ENCODE data around the gene GUF1.

Gene GUF1

DNA sequence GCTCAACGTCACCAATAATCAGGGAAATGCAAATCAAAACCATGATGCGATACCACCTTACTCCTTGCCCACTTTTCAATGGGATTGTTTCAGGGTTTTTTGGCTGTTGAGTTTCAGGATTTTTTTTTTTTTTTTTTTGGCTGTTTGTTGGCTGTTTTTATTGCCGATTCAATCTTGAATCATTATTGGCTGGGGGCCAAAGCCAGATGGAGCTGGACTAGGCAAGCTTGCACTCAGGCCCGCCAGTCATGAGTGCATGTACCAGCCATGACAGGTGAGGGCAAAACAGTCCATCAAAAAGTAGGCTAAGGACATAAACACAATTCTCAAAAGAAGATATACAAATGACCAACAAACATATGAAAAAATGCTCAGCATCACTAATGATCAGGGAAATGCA lies 40.1 kb upstream of the GUF1 start:
- H3K27me3 ChIP-seq (ENCODE audit: control insufficient read depth, insufficient read depth, low read length): no peaks in the 10 kb centered on the region
- H2AFZ ChIP-seq: no peak overlapping the region
- H3K36me3 ChIP-seq (ENCODE audit: control insufficient read depth, insufficient read depth, low read length): no peaks in the 10 kb centered on the region
- TF ChIP-seq, protein P1, sequence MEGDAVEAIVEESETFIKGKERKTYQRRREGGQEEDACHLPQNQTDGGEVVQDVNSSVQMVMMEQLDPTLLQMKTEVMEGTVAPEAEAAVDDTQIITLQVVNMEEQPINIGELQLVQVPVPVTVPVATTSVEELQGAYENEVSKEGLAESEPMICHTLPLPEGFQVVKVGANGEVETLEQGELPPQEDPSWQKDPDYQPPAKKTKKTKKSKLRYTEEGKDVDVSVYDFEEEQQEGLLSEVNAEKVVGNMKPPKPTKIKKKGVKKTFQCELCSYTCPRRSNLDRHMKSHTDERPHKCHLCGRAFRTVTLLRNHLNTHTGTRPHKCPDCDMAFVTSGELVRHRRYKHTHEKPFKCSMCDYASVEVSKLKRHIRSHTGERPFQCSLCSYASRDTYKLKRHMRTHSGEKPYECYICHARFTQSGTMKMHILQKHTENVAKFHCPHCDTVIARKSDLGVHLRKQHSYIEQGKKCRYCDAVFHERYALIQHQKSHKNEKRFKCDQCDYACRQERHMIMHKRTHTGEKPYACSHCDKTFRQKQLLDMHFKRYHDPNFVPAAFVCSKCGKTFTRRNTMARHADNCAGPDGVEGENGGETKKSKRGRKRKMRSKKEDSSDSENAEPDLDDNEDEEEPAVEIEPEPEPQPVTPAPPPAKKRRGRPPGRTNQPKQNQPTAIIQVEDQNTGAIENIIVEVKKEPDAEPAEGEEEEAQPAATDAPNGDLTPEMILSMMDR (IDR thresholded peaks at IDR 0.05): no peak
- H3K27ac ChIP-seq: no peak overlapping the region
- H3K4me1 ChIP-seq: no peaks in the 10 kb centered on the region
- H3K4me2 ChIP-seq (ENCODE audit: low read length): no peak overlapping the region
- no peaks in the 10 kb centered on the region for H3K9me3 ChIP-seq (ENCODE audit: control insufficient read depth, low read length)
- no peaks in the 10 kb centered on the region for H3K79me2 ChIP-seq
- H3K9ac ChIP-seq: no peak overlapping the region
- no peak overlapping the region for H3K4me3 ChIP-seq (ENCODE audit: low read depth, low read length)

- H3K4me3 ChIP-seq (ENCODE audit: low read depth, low read length): no peak overlapping the region
- TF ChIP-seq, protein P1 (IDR thresholded peaks at IDR 0.05): no peak
- no peak overlapping the region for H3K27ac ChIP-seq
- no peaks in the 10 kb centered on the region for H3K79me2 ChIP-seq
- no peaks in the 10 kb centered on the region for H3K36me3 ChIP-seq (ENCODE audit: control insufficient read depth, insufficient read depth, low read length)
- no peaks in the 10 kb centered on the region for H3K4me1 ChIP-seq
- H3K9ac ChIP-seq: no peak overlapping the region
- no peaks in the 10 kb centered on the region for H3K9me3 ChIP-seq (ENCODE audit: control insufficient read depth, low read length)
- H3K4me2 ChIP-seq (ENCODE audit: low read length): no peak overlapping the region
- no peaks in the 10 kb centered on the region for H3K27me3 ChIP-seq (ENCODE audit: control insufficient read depth, insufficient read depth, low read length)
- no peak overlapping the region for H2AFZ ChIP-seq
Observed at GRCh38 chr4:44646151-44646550, 32.1 kb upstream of the GUF1 start.

DNA sequence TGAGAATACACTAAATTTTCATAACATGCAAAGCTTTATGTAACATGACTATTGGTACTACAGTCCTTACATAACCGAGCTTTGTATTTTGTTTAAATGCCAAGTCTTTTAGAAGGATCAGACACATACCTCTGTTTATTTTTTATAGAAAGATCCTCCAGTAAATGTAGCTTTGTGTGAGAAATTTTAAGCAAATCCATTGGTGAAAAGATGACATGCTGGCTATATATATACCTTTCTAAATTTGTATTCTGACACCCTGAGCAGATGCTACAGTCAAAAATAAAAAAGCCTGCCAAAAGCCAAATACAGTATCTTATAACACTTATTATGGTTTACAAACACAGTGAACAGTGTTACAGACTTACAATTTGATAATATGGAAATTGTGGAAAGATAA lies 26.8 kb upstream of the GUF1 start, which contains the start of gene YIPF7:
YIPF7 (minus strand) TSS at position 201 of the 400 bp plus-strand sequence. CDS start 1,525 bp downstream, outside the sequence.
- Histone ChIP-seq H3K4me2 (ENCODE audit: low read length) (no peak within 1 kb of the TSS), H3K4me3 (ENCODE audit: low read depth, low read length) (no peak within 1 kb of the TSS), H2AFZ (no peak within 1 kb of the TSS), H3K27ac (no peak within 1 kb of the TSS), H3K9me3 (ENCODE audit: control insufficient read depth, low read length) (no peaks in the 10 kb centered on the region), H3K4me1 (no peaks in the 10 kb centered on the region), H3K36me3 (ENCODE audit: control insufficient read depth, insufficient read depth, low read length) (no peaks in the 10 kb centered on the region), H3K79me2 (no peaks in the 10 kb centered on the region), H3K27me3 (ENCODE audit: control insufficient read depth, insufficient read depth, low read length) (no peaks in the 10 kb centered on the region), H3K9ac (no peak within 1 kb of the TSS)
- TF ChIP-seq, protein P1 (IDR thresholded peaks at IDR 0.05): no peak

- no peaks in the 10 kb centered on the region for H3K4me1 ChIP-seq
- no peak overlapping the region for H3K4me3 ChIP-seq (ENCODE audit: low read depth, low read length)
- no peak overlapping the region for H3K9ac ChIP-seq
- no peaks in the 10 kb centered on the region for H3K27me3 ChIP-seq (ENCODE audit: control insufficient read depth, insufficient read depth, low read length)
- no peaks in the 10 kb centered on the region for H3K79me2 ChIP-seq
- H3K4me2 ChIP-seq (ENCODE audit: low read length): no peak overlapping the region
- H3K36me3 ChIP-seq (ENCODE audit: control insufficient read depth, insufficient read depth, low read length): no peaks in the 10 kb centered on the region
- TF ChIP-seq, protein P1 (IDR thresholded peaks at IDR 0.05): no peak
- H3K9me3 ChIP-seq (ENCODE audit: control insufficient read depth, low read length): no peaks in the 10 kb centered on the region
- no peak overlapping the region for H3K27ac ChIP-seq
- no peak overlapping the region for H2AFZ ChIP-seq
Observed at GRCh38 chr4:44652002-44652401, 26.2 kb upstream of the GUF1 start.

- H3K9me3 ChIP-seq (ENCODE audit: control insufficient read depth, low read length): no peaks in the 10 kb centered on the region
- H3K4me3 ChIP-seq (ENCODE audit: low read depth, low read length): no peak overlapping the region
- TF ChIP-seq, protein P1 (IDR thresholded peaks at IDR 0.05): no peak
- no peak overlapping the region for H2AFZ ChIP-seq
- no peak overlapping the region for H3K9ac ChIP-seq
- H3K4me1 ChIP-seq: no peaks in the 10 kb centered on the region
- no peak overlapping the region for H3K27ac ChIP-seq
- H3K27me3 ChIP-seq (ENCODE audit: control insufficient read depth, insufficient read depth, low read length): no peaks in the 10 kb centered on the region
- H3K4me2 ChIP-seq (ENCODE audit: low read length): no peak overlapping the region
- H3K36me3 ChIP-seq (ENCODE audit: control insufficient read depth, insufficient read depth, low read length): no peaks in the 10 kb centered on the region
- H3K79me2 ChIP-seq: no peaks in the 10 kb centered on the region
Observed at GRCh38 chr4:44660396-44660795, 17.8 kb upstream of the GUF1 start.

All from parathyroid adenoma (tissue), 2 donors.